Neural cell (in vitro differentiated cells): ENCODE results near the gene KLC1. TPM values are rescaled to one million over a fixed set of nuclear protein-coding genes. Genes with fewer than 3 reads are reported as not detected.

Experiments used
- H2AFZ ChIP-seq: fragments of 200-600, 300-800 bp; sonication (generic), shearing (Covaris generic); 2 replicates; pipeline ENCODE4 v1.6.0; 2014; ENCODE audit warnings: low read depth, mild to moderate bottlenecking, antibody characterized with exemption, low read length, moderate library complexity
- H3F3A ChIP-seq: fragments of 200-600 bp; shearing (Covaris generic); 2 replicates; pipeline ENCODE4 v1.6.1; 2016; ENCODE audit warnings: mild to moderate bottlenecking, moderate library complexity, mixed read lengths, antibody characterized with exemption, low read length; ENCODE audit not compliant: insufficient read depth, poor library complexity, severe bottlenecking
- H3K27ac ChIP-seq: fragments of 200-600, 300-800 bp; sonication (generic), shearing (Covaris generic); 2 replicates; pipeline ENCODE4 v1.5.1; 2014; ENCODE audit warnings: mild to moderate bottlenecking, low read length, moderate library complexity
- H3K27me3 ChIP-seq: fragments of 300-800, 200-600 bp; sonication (generic), shearing (Covaris generic); 2 replicates; pipeline ENCODE4 v1.6.0; 2014; ENCODE audit warnings: mild to moderate bottlenecking, low read depth, low read length, moderate library complexity; ENCODE audit not compliant: insufficient read depth
- H3K36me3 ChIP-seq: fragments of 300-800, 200-600 bp; sonication (generic), shearing (Covaris generic); 2 replicates; pipeline ENCODE4 v1.5.1; 2014; ENCODE audit warnings: mild to moderate bottlenecking, antibody characterized with exemption, low read length, moderate library complexity; ENCODE audit not compliant: insufficient read depth
- H3K4me2 ChIP-seq: fragments of 300-800, 200-600 bp; sonication (generic), shearing (Covaris generic); 2 replicates; pipeline ENCODE4 v1.6.0; 2014; ENCODE audit warnings: mild to moderate bottlenecking, low read length
- H3K4me3 ChIP-seq: fragments of 300-800, 200-600 bp; sonication (generic), shearing (Covaris generic); 2 replicates; pipeline ENCODE4 v1.5.1; 2014; ENCODE audit warnings: mild to moderate bottlenecking, low read length, moderate library complexity
- H3K79me2 ChIP-seq: fragments of 200-600 bp; shearing (Covaris generic); replicated peaks from 2 replicates; pipeline ENCODE4 v1.6.0; 2014; ENCODE audit warnings: mild to moderate bottlenecking, low read length, moderate library complexity; ENCODE audit not compliant: insufficient read depth
- H3K9ac ChIP-seq: fragments of 300-800, 200-600 bp; sonication (generic), shearing (Covaris generic); 2 replicates; pipeline ENCODE4 v1.6.1; 2016; ENCODE audit warnings: mild to moderate bottlenecking, low read length, mixed read lengths
- H3K9me2 ChIP-seq: fragments of 200-600 bp; shearing (Covaris generic); 2 replicates; pipeline ENCODE4 v1.6.1; 2016; ENCODE audit warnings: mild to moderate bottlenecking, low read length, mixed read lengths; ENCODE audit not compliant: insufficient read depth
- H3K9me3 ChIP-seq: fragments of 200-600, 300-800 bp; sonication (generic), shearing (Covaris generic); 2 replicates; pipeline ENCODE4 v1.6.1; 2016; ENCODE audit warnings: mild to moderate bottlenecking, mixed run types, low read length, moderate library complexity, mixed read lengths
- H4K20me1 ChIP-seq: fragments of 200-600 bp; shearing (Covaris generic); 2 replicates; pipeline ENCODE4 v1.6.1; 2016; ENCODE audit warnings: mild to moderate bottlenecking, mixed run types; ENCODE audit not compliant: insufficient read depth
- CTCF ChIP-seq: fragments of 450-650 bp; IDR thresholded peaks from 2 replicates; pipeline ENCODE4 v1.5.1; 2014; ENCODE audit warnings: antibody characterized with exemption, mild to moderate bottlenecking, moderate library complexity; ENCODE audit not compliant: poor library complexity, severe bottlenecking
- EP300 ChIP-seq: fragments of 450-650 bp; conservative IDR thresholded peaks from 2 replicates; pipeline ENCODE4 v1.6.1; 2014; ENCODE audit warnings: antibody characterized with exemption, mild to moderate bottlenecking, moderate library complexity; ENCODE audit not compliant: poor library complexity, severe bottlenecking
- EZH2 ChIP-seq: fragments of 200-600, 300-800 bp; shearing (Covaris generic), sonication (generic); IDR thresholded peaks from 2 replicates; pipeline ENCODE4 v1.6.1; 2014; ENCODE audit warnings: antibody characterized with exemption, low read length, borderline replicate concordance, mild to moderate bottlenecking; ENCODE audit not compliant: insufficient read depth, poor library complexity, severe bottlenecking
- MXI1 ChIP-seq: fragments of 450-650 bp; conservative IDR thresholded peaks from 2 replicates; pipeline ENCODE4 v1.6.1; 2014; ENCODE audit warnings: antibody characterized with exemption, mild to moderate bottlenecking; ENCODE audit not compliant: poor library complexity, severe bottlenecking
- POLR2AphosphoS5 ChIP-seq: IDR thresholded peaks from 2 replicates; pipeline ENCODE4 v1.6.1; 2012
- RAD21 ChIP-seq: fragments of 450-650 bp; conservative IDR thresholded peaks from 2 replicates; pipeline ENCODE4 v1.6.1; 2014; ENCODE audit warnings: antibody characterized with exemption, mild to moderate bottlenecking, moderate library complexity
- REST ChIP-seq: IDR thresholded peaks from 2 replicates; pipeline ENCODE4 v1.6.1; 2012; ENCODE audit warnings: borderline replicate concordance
- SMC3 ChIP-seq: fragments of 450-650 bp; conservative IDR thresholded peaks from 2 replicates; pipeline ENCODE4 v1.6.1; 2014; ENCODE audit warnings: antibody characterized with exemption, mild to moderate bottlenecking, moderate library complexity; ENCODE audit not compliant: poor library complexity
- TAF1 ChIP-seq: IDR thresholded peaks from 2 replicates; pipeline ENCODE4 v1.6.1; 2012; ENCODE audit warnings: low read depth
- polyA plus RNA-seq: library from polyadenylated mRNA; depleted of rRNA; stranded (reverse); fragments of >200 nt; gene quantifications from 2 replicates; pipeline ENCODE4 v1.2.3, GENCODE V29; 2014

Gene KLC1
- polyA plus RNA-seq, 1 donor from 2014 or later, result 1,272 TPM

GRCh38 chr14:103667671-103668070, 38.7 kb downstream of the KLC1 start:
- Histone ChIP-seq H3K4me2 (no peak overlapping the region), H4K20me1 (no peaks in the 10 kb centered on the region), H3K36me3 (peaks cover 5% of the 10 kb centered on the region), H3K9me2 (no peaks in the 10 kb centered on the region), H3K79me2 (peaks cover 13% of the 10 kb centered on the region), H2AFZ (no peak overlapping the region), H3K9me3 (no peaks in the 10 kb centered on the region), H3F3A (no peaks in the 10 kb centered on the region), H3K9ac (no peak overlapping the region), H3K4me3 (no peak overlapping the region), H3K27me3 (no peaks in the 10 kb centered on the region), H3K27ac (no peak overlapping the region)
- TF ChIP-seq CTCF, result no peak

GRCh38 chr14:103668117-103668516, 39.1 kb downstream of the KLC1 start:
- Histone ChIP-seq H4K20me1 (no peaks in the 10 kb centered on the region), H3K9me3 (no peaks in the 10 kb centered on the region), H3K4me2 (no peak overlapping the region), H3K36me3 (peaks cover 5% of the 10 kb centered on the region), H3F3A (no peaks in the 10 kb centered on the region), H2AFZ (no peak overlapping the region), H3K4me3 (no peak overlapping the region), H3K79me2 (peaks cover 13% of the 10 kb centered on the region), H3K9ac (no peak overlapping the region), H3K27me3 (no peaks in the 10 kb centered on the region), H3K27ac (no peak overlapping the region), H3K9me2 (no peaks in the 10 kb centered on the region)
- TF ChIP-seq MXI1 (no peak), CTCF (no peak), RAD21 (no peak), EP300 (no peak), TAF1 (no peak), EZH2 (no peak), SMC3 (no peak), POLR2AphosphoS5 (no peak), REST (no peak)
